HepG2 (cell line): ENCODE measurements around the gene FBXO7. TPM values are rescaled to one million over a fixed set of nuclear protein-coding genes. Genes with fewer than 3 reads are reported as not detected.

Experiments
- ATAC-seq: fragments of 200-7000 bp; cut with Tn5 transposase; 3 replicates; pipeline ENCODE4 v1.9.1; 2020; ENCODE audit warnings: mild to moderate bottlenecking, moderate library complexity
- BruUV-seq: library from RNA; stranded (reverse); fragments of 400-500 nt; replicated peaks from 2 replicates; lab custom pipeline; 2021; lab: Mats Ljungman, UMichigan
- CTCF ChIA-PET: fragments of 300-600 bp; formaldehyde crosslinking; extraction: SDS; loops from one replicate; lab custom pipeline; 2021; ENCODE audit warnings: low total read pairs, inconsistent platforms, low intra/inter-chr PET ratio; lab: Yijun Ruan, JAX
- POLR2A ChIA-PET: fragments of 350-600 bp; sonication (Branson Sonifier 250); formaldehyde crosslinking; loops from one replicate; lab custom pipeline; 2020; ENCODE audit warnings: antibody characterized with exemption, inconsistent platforms; lab: Yijun Ruan, JAX
- DNase-seq: peaks from one replicate; pipeline ENCODE4 v3.0.0-alpha.2; 2015; ENCODE audit warnings: low spot score
- FAIRE-seq: peaks from 3 replicates; lab custom pipeline; 2011; peaks lifted over from hg19 to GRCh38; lab: Jason Lieb, UNC
- H2AFZ ChIP-seq: one replicate; pipeline ENCODE4 v1.6.1; 2011; ENCODE audit warnings: low read length, inconsistent platforms
- H3K27ac ChIP-seq: fragments of 300-600 bp; 3 replicates; pipeline ENCODE4 v1.8.0; 2011; ENCODE audit warnings: mixed run types, mild to moderate bottlenecking, mixed read lengths, low read length, inconsistent platforms; ENCODE audit not compliant: insufficient read depth; ENCODE audit errors: extremely low read length
- H3K27me3 ChIP-seq, 2 experiments: fragments of 200-600 bp in 1 of 2; 2 replicates in 1 of 2; 3 replicates in 1 of 2; pipeline versions ENCODE4 v1.6.0 to v1.8.0; 2011; ENCODE audit warnings: low read length in 2 of 2, mild to moderate bottlenecking in 2 of 2, moderate library complexity in 2 of 2, inconsistent platforms in 1 of 2; ENCODE audit not compliant: insufficient read depth in 2 of 2, control insufficient read depth in 1 of 2
- H3K36me3 ChIP-seq, 2 experiments: fragments of 200-600 bp in 1 of 2; replicated peaks in 1 of 2; 2 replicates in 1 of 2; 3 replicates in 1 of 2; pipeline versions ENCODE4 v1.5.1 to v1.8.0; 2011; ENCODE audit warnings: low read length in 2 of 2, inconsistent platforms in 1 of 2; ENCODE audit not compliant: insufficient read depth in 2 of 2, control insufficient read depth in 1 of 2
- H3K4me1 ChIP-seq: 2 replicates; pipeline ENCODE4 v1.5.1; 2012; ENCODE audit warnings: low read length, inconsistent platforms; ENCODE audit not compliant: insufficient read depth
- H3K4me2 ChIP-seq: 2 replicates; pipeline ENCODE4 v1.6.0; 2011; ENCODE audit warnings: low read depth, low read length, inconsistent platforms
- H3K4me3 ChIP-seq, 3 experiments: fragments of 200-600 bp in 1 of 3; sonication (generic), shearing (Covaris generic) in 1 of 3; replicated peaks in 1 of 3; 2 replicates each; pipeline ENCODE4 v1.5.1; 2011 to 2016; ENCODE audit warnings: low read length in 3 of 3, inconsistent platforms in 2 of 3, low read depth in 2 of 3, mild to moderate bottlenecking in 2 of 3, control low read depth in 1 of 3, mixed read lengths in 1 of 3; ENCODE audit not compliant: insufficient read depth in 1 of 3
- H3K79me2 ChIP-seq: one replicate; pipeline ENCODE4 v1.6.1; 2011; ENCODE audit warnings: low read length, inconsistent platforms; ENCODE audit not compliant: insufficient read depth
- H3K9ac ChIP-seq: 2 replicates; pipeline ENCODE4 v1.6.0; 2011; ENCODE audit warnings: mild to moderate bottlenecking, low read depth, low read length, inconsistent platforms; ENCODE audit not compliant: insufficient read depth
- H3K9me3 ChIP-seq: 2 replicates; pipeline ENCODE4 v1.5.1; 2012; ENCODE audit warnings: mild to moderate bottlenecking, low read length
- H4K20me1 ChIP-seq: 2 replicates; pipeline ENCODE4 v1.6.0; 2011; ENCODE audit warnings: inconsistent platforms, mild to moderate bottlenecking, low read length, moderate library complexity; ENCODE audit not compliant: insufficient read depth
- EZH2 ChIP-seq: conservative IDR thresholded peaks from 2 replicates; pipeline ENCODE4 v1.6.1; 2012; ENCODE audit warnings: mild to moderate bottlenecking, low read depth, low read length, moderate library complexity
- FOXK2 ChIP-seq: fragments of 450-650 bp; IDR thresholded peaks from 2 replicates; pipeline ENCODE4 v1.6.1; 2016
- GFI1 ChIP-seq: sonication (generic); formaldehyde crosslinking; IDR thresholded peaks from 2 replicates; pipeline ENCODE4 v1.5.0; 2020; ENCODE audit warnings: missing genetic modification reagents, mild to moderate bottlenecking, borderline replicate concordance
- GTF2F1 ChIP-seq: fragments of 150-350 bp; IDR thresholded peaks from 2 replicates; pipeline ENCODE4 v1.6.1; 2014; ENCODE audit warnings: low read length
- GTF3A ChIP-seq: sonication (generic); formaldehyde crosslinking; conservative IDR thresholded peaks from 2 replicates; pipeline ENCODE4 v1.4.0; 2020; ENCODE audit warnings: mild to moderate bottlenecking, missing genetic modification reagents
- KDM1A ChIP-seq: IDR thresholded peaks from 2 replicates; pipeline ENCODE4 v1.6.1; 2016; ENCODE audit warnings: missing compliant biosample characterization
- LCORL ChIP-seq, 2 experiments: fragments of 450-650 bp in 1 of 2; sonication (generic) in 1 of 2; formaldehyde crosslinking in 1 of 2; IDR thresholded peaks; 2 replicates each; pipeline versions ENCODE4 v1.5.0 to v1.6.1; 2017 to 2020; ENCODE audit warnings: antibody characterized with exemption in 1 of 2, missing genetic modification reagents in 1 of 2
- MED1 ChIP-seq: sonication (generic); formaldehyde crosslinking; IDR thresholded peaks from 2 replicates; pipeline ENCODE4 v1.4.0; 2020; ENCODE audit warnings: missing genetic modification reagents
- NCOA2 ChIP-seq: sonication (generic); formaldehyde crosslinking; IDR thresholded peaks from 2 replicates; pipeline ENCODE4 v1.8.0; 2022; ENCODE audit warnings: inconsistent platforms
- TCF7L2 ChIP-seq: IDR thresholded peaks from 2 replicates; pipeline ENCODE4 v1.6.1; 2011; ENCODE audit warnings: mild to moderate bottlenecking, low read depth, low read length, moderate library complexity
- ZBTB3 ChIP-seq: sonication (generic); formaldehyde crosslinking; IDR thresholded peaks from 2 replicates; pipeline ENCODE4 v1.4.0; 2020; ENCODE audit warnings: low read depth, mild to moderate bottlenecking, moderate library complexity, missing genetic modification reagents, borderline replicate concordance
- ZNF263 ChIP-seq: sonication (generic); formaldehyde crosslinking; IDR thresholded peaks from 2 replicates; pipeline ENCODE4 v1.4.0; 2020; ENCODE audit warnings: missing genetic modification reagents
- ZNF282 ChIP-seq: fragments of 450-650 bp; IDR thresholded peaks from 2 replicates; pipeline ENCODE4 v1.6.1; 2018; ENCODE audit not compliant: partially characterized antibody
- ZNF670 ChIP-seq: sonication (generic); formaldehyde crosslinking; IDR thresholded peaks from 2 replicates; pipeline ENCODE4 v1.8.0; 2022; ENCODE audit warnings: mild to moderate bottlenecking, missing genetic modification reagents, borderline replicate concordance
- ZSCAN25 ChIP-seq: sonication (generic); formaldehyde crosslinking; IDR thresholded peaks from 2 replicates; pipeline ENCODE4 v1.8.0; 2022; ENCODE audit warnings: mild to moderate bottlenecking, missing genetic modification reagents
- WGBS: methylation state at CpG from one replicate; pipeline ENCODE4 v1.1.6; 2017; ENCODE audit warnings: low lambda C conversion rate; 5-methylcytosine and 5-hydroxymethylcytosine counted together
- in situ Hi-C: cut with HindIII; loops from 2 replicates; pipeline ENCODE4 v1.10.0; 2017; ENCODE audit warnings: low pct_unique_long_range_greater_than_20kb; ENCODE audit not compliant: extremely low pct_ligation_motif_present
- intact Hi-C: fragments of 100-400 bp; cut with micrococcal nuclease; formaldehyde crosslinking; loops from one replicate; pipeline ENCODE4 v1.10.0; 2022; ENCODE audit not compliant: unreplicated experiment
- polyA plus RNA-seq, 8 experiments: library from polyadenylated mRNA; depleted of rRNA in 3 of 8; stranded (reverse) in 7 of 8; unstranded in 1 of 8; fragments of >200 nt; fragmentation: Illumina TruSeq in 4 of 8; extraction: Trizol in 4 of 8; gene quantifications; 2 replicates each; pipeline versions ENCODE4 v1.2.1 to v1.2.3, GENCODE V29; 2011 to 2016; ENCODE audit warnings: low read depth in 4 of 8, missing spikeins in 1 of 8, mixed read lengths in 1 of 8; ENCODE audit not compliant: insufficient read depth in 1 of 8
- total RNA-seq, 5 experiments: library from RNA; depleted of rRNA; stranded (reverse); fragments of >200 nt; fragmentation: Illumina TruSeq; extraction: Trizol; gene quantifications; 2 replicates each; pipeline ENCODE4 v1.2.3, GENCODE V29; 2016; ENCODE audit warnings: low read depth in 1 of 5
- TF ChIP-seq, protein P1 (sequence below): sonication (generic); formaldehyde crosslinking; IDR thresholded peaks from 2 replicates; pipeline ENCODE4 v1.5.1; 2020; ENCODE audit warnings: mild to moderate bottlenecking, moderate library complexity, missing genetic modification reagents
- TF ChIP-seq, protein P2 (sequence below): sonication (generic); formaldehyde crosslinking; IDR thresholded peaks from 2 replicates; pipeline ENCODE4 v1.4.0; 2020; ENCODE audit warnings: mild to moderate bottlenecking, missing genetic modification reagents

The FBXO7 gene
- total and polyA plus RNA-seq, 2 of the 13 experiments (the other 11 are each of a cell fraction or from before 2014, with no cell fraction given): 105 to 172 TPM

DNA sequence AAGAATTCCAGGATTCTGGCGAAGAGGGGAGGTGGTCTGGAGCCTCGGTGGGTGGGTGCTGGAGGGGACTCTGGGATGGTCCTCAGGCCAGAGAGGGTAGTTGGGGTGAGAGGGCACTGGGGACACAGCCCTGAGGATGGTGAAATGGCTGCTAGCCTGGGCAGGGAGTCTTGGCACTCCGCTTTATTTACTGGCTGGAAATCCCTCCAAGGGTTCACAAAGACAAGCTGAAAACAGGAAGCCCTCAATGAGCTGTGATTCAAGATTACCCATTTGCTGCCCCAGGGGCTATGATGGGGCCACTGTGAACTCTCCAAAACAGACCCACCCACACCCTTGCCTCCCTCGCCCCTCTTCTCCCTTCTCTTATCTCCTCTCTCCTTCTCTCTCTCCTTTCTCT is 71.9 kb downstream of the FBXO7 start:
- no peaks in the 10 kb centered on the region for H3K9me3 ChIP-seq
- H3K36me3 ChIP-seq: no peaks in the 10 kb centered on the region
- intact Hi-C loops (no loop called here), in situ Hi-C loops (loop anchor here (25.0 kb wide), 1 partner anchor 666 kb away; no protein-coding TSS in a partner anchor)
- ChIA-PET CTCF (no interaction called here), POLR2A (interaction anchor here (0.7 to 1.2 kb wide), 5 partner anchors 12 to 37 kb away, joined by 3 to 11 read pairs (median 3); no protein-coding TSS in a partner anchor)
- WGBS: 89% methylated on average over 4 of the region's 4 CpGs
- FAIRE-seq (no peak), DNase-seq (no peak), ATAC-seq (no peak)
- peaks cover 18% of the 10 kb centered on the region for H3K4me1 ChIP-seq
- no peaks in the 10 kb centered on the region for H3K79me2 ChIP-seq
- TF ChIP-seq NCOA2 (CRISPR knock-in tag): no peak
- TF ChIP-seq, protein P1, sequence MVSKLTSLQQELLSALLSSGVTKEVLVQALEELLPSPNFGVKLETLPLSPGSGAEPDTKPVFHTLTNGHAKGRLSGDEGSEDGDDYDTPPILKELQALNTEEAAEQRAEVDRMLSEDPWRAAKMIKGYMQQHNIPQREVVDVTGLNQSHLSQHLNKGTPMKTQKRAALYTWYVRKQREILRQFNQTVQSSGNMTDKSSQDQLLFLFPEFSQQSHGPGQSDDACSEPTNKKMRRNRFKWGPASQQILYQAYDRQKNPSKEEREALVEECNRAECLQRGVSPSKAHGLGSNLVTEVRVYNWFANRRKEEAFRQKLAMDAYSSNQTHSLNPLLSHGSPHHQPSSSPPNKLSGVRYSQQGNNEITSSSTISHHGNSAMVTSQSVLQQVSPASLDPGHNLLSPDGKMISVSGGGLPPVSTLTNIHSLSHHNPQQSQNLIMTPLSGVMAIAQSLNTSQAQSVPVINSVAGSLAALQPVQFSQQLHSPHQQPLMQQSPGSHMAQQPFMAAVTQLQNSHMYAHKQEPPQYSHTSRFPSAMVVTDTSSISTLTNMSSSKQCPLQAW (CRISPR knock-in tag): 0 out of 2 replicates have a peak, but pooled peaks have one; percentile 10
- H3K4me2 ChIP-seq: no peak overlapping the region
- no peak overlapping the region for H3K4me3 ChIP-seq
- no peaks in the 10 kb centered on the region for H3K27me3 ChIP-seq
- H2AFZ ChIP-seq: no peak overlapping the region
- no peaks in the 10 kb centered on the region for H4K20me1 ChIP-seq
- BruUV-seq: no TSS peak
- no peak overlapping the region for H3K27ac ChIP-seq
- H3K9ac ChIP-seq: no peak overlapping the region

DNA sequence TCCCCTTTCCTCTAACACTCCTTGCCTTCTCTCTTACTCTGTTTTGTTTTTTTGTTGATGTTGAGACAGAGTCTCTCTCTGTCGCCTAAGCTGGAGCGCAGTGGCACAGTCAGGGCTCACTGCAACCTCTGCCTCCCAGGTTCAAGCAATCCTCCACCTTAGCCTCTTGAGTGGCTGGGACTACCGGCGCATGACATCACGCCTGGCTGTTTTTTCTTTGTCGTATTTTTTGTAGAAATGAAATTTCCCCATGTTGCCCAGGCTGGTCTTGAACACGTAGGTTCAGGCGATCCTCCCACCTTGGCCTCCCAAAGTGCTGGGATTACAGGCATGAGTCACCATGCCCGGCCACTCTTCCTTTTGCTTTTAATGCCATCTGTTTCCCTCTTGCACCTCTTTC is 72.3 kb downstream of the FBXO7 start:
- ChIA-PET POLR2A (interaction anchor here (0.7 kb wide), 1 partner anchor 17 kb away, joined by 3 read pairs; no protein-coding TSS in a partner anchor), CTCF (no interaction called here)
- no peak overlapping the region for H2AFZ ChIP-seq
- no peak overlapping the region for H3K4me2 ChIP-seq
- no peak overlapping the region for H3K27ac ChIP-seq
- peaks cover 18% of the 10 kb centered on the region for H3K4me1 ChIP-seq
- intact Hi-C loops (no loop called here), in situ Hi-C loops (loop anchor here (25.0 kb wide), 1 partner anchor 665 kb away; no protein-coding TSS in a partner anchor)
- H3K4me3 ChIP-seq: no peak overlapping the region
- no TSS peak for BruUV-seq
- no peak overlapping the region for H3K9ac ChIP-seq
- no peaks in the 10 kb centered on the region for H4K20me1 ChIP-seq
- DNase-seq (no peak), FAIRE-seq (no peak), ATAC-seq (no peak)
- H3K27me3 ChIP-seq: no peaks in the 10 kb centered on the region
- H3K79me2 ChIP-seq: no peaks in the 10 kb centered on the region
- 94% methylated on average over 9 of the region's 9 CpGs for WGBS
- H3K36me3 ChIP-seq: no peaks in the 10 kb centered on the region
- H3K9me3 ChIP-seq: no peaks in the 10 kb centered on the region
- TF ChIP-seq ZSCAN25 (CRISPR knock-in tag): no peak
- no peak for TF ChIP-seq GFI1 (CRISPR knock-in tag)
- no peak for TF ChIP-seq GTF2F1
- no peak for TF ChIP-seq KDM1A (CRISPR knock-in tag)
- no peak for TF ChIP-seq MED1
- no peak for TF ChIP-seq EZH2
- TF ChIP-seq LCORL (IDR thresholded peaks at IDR 0.05): no peak
- TF ChIP-seq LCORL (CRISPR knock-in tag; IDR thresholded peaks at IDR 0.05): no peak
- TF ChIP-seq, protein P2, sequence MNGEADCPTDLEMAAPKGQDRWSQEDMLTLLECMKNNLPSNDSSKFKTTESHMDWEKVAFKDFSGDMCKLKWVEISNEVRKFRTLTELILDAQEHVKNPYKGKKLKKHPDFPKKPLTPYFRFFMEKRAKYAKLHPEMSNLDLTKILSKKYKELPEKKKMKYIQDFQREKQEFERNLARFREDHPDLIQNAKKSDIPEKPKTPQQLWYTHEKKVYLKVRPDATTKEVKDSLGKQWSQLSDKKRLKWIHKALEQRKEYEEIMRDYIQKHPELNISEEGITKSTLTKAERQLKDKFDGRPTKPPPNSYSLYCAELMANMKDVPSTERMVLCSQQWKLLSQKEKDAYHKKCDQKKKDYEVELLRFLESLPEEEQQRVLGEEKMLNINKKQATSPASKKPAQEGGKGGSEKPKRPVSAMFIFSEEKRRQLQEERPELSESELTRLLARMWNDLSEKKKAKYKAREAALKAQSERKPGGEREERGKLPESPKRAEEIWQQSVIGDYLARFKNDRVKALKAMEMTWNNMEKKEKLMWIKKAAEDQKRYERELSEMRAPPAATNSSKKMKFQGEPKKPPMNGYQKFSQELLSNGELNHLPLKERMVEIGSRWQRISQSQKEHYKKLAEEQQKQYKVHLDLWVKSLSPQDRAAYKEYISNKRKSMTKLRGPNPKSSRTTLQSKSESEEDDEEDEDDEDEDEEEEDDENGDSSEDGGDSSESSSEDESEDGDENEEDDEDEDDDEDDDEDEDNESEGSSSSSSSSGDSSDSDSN (CRISPR knock-in tag): no peak
- TF ChIP-seq GTF3A (CRISPR knock-in tag): no peak
- no peak for TF ChIP-seq ZBTB3 (CRISPR knock-in tag)
- TF ChIP-seq ZNF263 (CRISPR knock-in tag): no peak
- TF ChIP-seq ZNF670 (CRISPR knock-in tag): no peak
- TF ChIP-seq ZNF282: no peak
- TF ChIP-seq TCF7L2: no peak
- no peak for TF ChIP-seq FOXK2
